Stomach (tissue), 9 donors: Measurements from ENCODE around the gene HERC6. TPM values are rescaled to one million over a fixed set of nuclear protein-coding genes. Genes with fewer than 3 reads are reported as not detected.
"Not testable (repeated sequence)": the region's sequence is repeated elsewhere in the genome, so short reads cannot be mapped to it uniquely, and the experiment has no call there.

Experiments
- DNase-seq, 2 donors: peaks; one replicate each; pipeline versions ENCODE4 v3.0.0 to v3.0.0-alpha.2; 2013 to 2019
- H3K27ac ChIP-seq, 5 donors: fragments of 200-600 bp in 4 of 5; sonication (generic) in 4 of 5; one replicate each; pipeline ENCODE4 v1.5.1; 2013 to 2019; ENCODE audit warnings: mild to moderate bottlenecking in 1 of 5, moderate library complexity in 1 of 5
- H3K27me3 ChIP-seq, 3 donors: fragments of 200-600 bp; sonication (generic); one replicate each; pipeline ENCODE4 v1.5.1; 2017 to 2019; ENCODE audit warnings: mixed run types in 1 of 3
- H3K36me3 ChIP-seq, 4 donors: fragments of 200-600 bp; sonication (generic); 1 replicate in 3 of 4; 2 replicates in 1 of 4; pipeline ENCODE4 v1.5.1; 2016 to 2019
- H3K4me1 ChIP-seq, 4 donors: fragments of 200-600 bp; sonication (generic); one replicate each; pipeline ENCODE4 v1.5.1; 2016 to 2019
- H3K4me3 ChIP-seq, 4 donors: fragments of 200-600 bp; sonication (generic) in 3 of 4; one replicate each; pipeline ENCODE4 v1.5.1; 2016 to 2019; ENCODE audit warnings: mild to moderate bottlenecking in 1 of 4
- H3K9me3 ChIP-seq, 4 donors: fragments of 200-600 bp; sonication (generic); one replicate each; pipeline ENCODE4 v1.5.1; 2016 to 2019
- CTCF ChIP-seq, 7 experiments: fragments of 450-650 bp in 4 of 7; fragments of 200-600 bp in 3 of 7; sonication (generic) in 3 of 7; IDR thresholded peaks; one replicate each; pipeline ENCODE4 v1.5.1; 2016 to 2019; ENCODE audit warnings: antibody characterized with exemption in 7 of 7, control low read depth in 2 of 7, mild to moderate bottlenecking in 1 of 7
- EP300 ChIP-seq: sonication (generic); formaldehyde crosslinking; IDR thresholded peaks from one replicate; pipeline ENCODE4 v1.6.1; 2017; ENCODE audit warnings: antibody characterized with exemption
- POLR2A ChIP-seq, 4 donors: fragments of 450-650 bp; IDR thresholded peaks; one replicate each; pipeline ENCODE4 v1.6.1; 2016; ENCODE audit warnings: antibody characterized with exemption in 4 of 4, control low read depth in 2 of 4, mild to moderate bottlenecking in 1 of 4, moderate library complexity in 1 of 4
- POLR2AphosphoS5 ChIP-seq, 3 donors: sonication (generic); formaldehyde crosslinking; IDR thresholded peaks; one replicate each; pipeline ENCODE4 v1.6.1; 2016; ENCODE audit warnings: antibody characterized with exemption in 3 of 3
- WGBS, 5 donors: extraction: QIAGEN DNeasy Blood & Tissue Kit in 3 of 5; methylation state at CpG; one replicate each; pipeline versions ENCODE4 v1.1.5 to v1.1.7; 2013 to 2018; 5-methylcytosine and 5-hydroxymethylcytosine counted together
- intact Hi-C: fragments of 100-400 bp; cut with DNase I; formaldehyde crosslinking; loops from one replicate; pipeline ENCODE4 v1.15.1; 2023; ENCODE audit warnings: low total_unique reads
- polyA plus RNA-seq, 3 donors: library from polyadenylated mRNA; stranded (reverse); fragments of 200-250 nt; gene quantifications; one replicate each; pipeline ENCODE4 v1.2.3, GENCODE V29; 2013
- total RNA-seq, 5 donors: library from RNA; depleted of rRNA; stranded (reverse); fragments of >200 nt; gene quantifications; one replicate each; pipeline versions ENCODE4 v1.1.0 to v1.2.3, GENCODE V29; 2014 to 2016
- donor health status: healthy with polysubstance abuse.
- donor health status: Bipolar disorder and iron deficiency.
- donor health status: healthy.

The HERC6 gene
- total and polyA plus RNA-seq, 8 donors = 0.58 to 18.7 (median 5.1) TPM

- H3K4me3 ChIP-seq = not testable (repeated sequence)
- WGBS, 5 donors = 85 to 88% (median 86%) methylated on average over 7 of the region's 7 CpGs
- intact Hi-C loops = loop anchor here (5.0 kb wide), 2 partner anchors 98 to 143 kb away; no protein-coding TSS in a partner anchor
Observed at GRCh38 chr4:88369180-88369812, 9.4 kb upstream of the HERC6 start.

GRCh38 chr4:88381123-88381522 lies 2.5 kb downstream of the HERC6 start:
- WGBS, 5 donors = 77 to 82% (median 78%) methylated on average over 4 of the region's 4 CpGs
- H3K9me3 ChIP-seq = no peaks in the 10 kb centered on the region
- peaks cover 0 to under 1% (median 0%) of the 10 kb centered on the region in 4 donors for H3K36me3 ChIP-seq
- no peaks in the 10 kb centered on the region for H3K27me3 ChIP-seq
- intact Hi-C loops = no loop called here
- no peak for TF ChIP-seq EP300
- TF ChIP-seq POLR2AphosphoS5 (IDR thresholded peaks at IDR 0.05) = no peak
- TF ChIP-seq CTCF (IDR thresholded peaks at IDR 0.05) = no peak
- TF ChIP-seq POLR2A (IDR thresholded peaks at IDR 0.05) = no peak
- peak overlapping the region in 1 of 5 donors; percentile 80 for H3K27ac ChIP-seq
- no peak overlapping the region for H3K4me3 ChIP-seq
- DNase-seq = no peak
- H3K4me1 ChIP-seq = peaks cover 0 to 6% (median 2%) of the 10 kb centered on the region in 4 donors

More at GRCh38 chr4:88369180-88369812, 9.4 kb upstream of the HERC6 start:
- DNase-seq = peak in 1 of 2 donors; percentile 68
- H3K27me3 ChIP-seq, H3K36me3 ChIP-seq, H3K27ac ChIP-seq, H3K9me3 ChIP-seq, H3K4me1 ChIP-seq: not testable (repeated sequence)
- peak in 5 of 7 experiments; percentile 37 to 63 (median 52) for TF ChIP-seq CTCF (IDR thresholded peaks at IDR 0.05)

- no peak for TF ChIP-seq CTCF (IDR thresholded peaks at IDR 0.05)
- TF ChIP-seq EP300 = no peak
- TF ChIP-seq POLR2A (IDR thresholded peaks at IDR 0.05) = no peak
- peak in 2 of 3 donors; percentile 7 to 31 for TF ChIP-seq POLR2AphosphoS5 (IDR thresholded peaks at IDR 0.05)
- Histone ChIP-seq H3K4me3 (no peak overlapping the region), H3K27ac (peak overlapping the region in 4 of 5 donors; percentile 4 to 80 (median 23)), H3K4me1 (peaks cover 0 to 6% (median 2%) of the 10 kb centered on the region in 4 donors), H3K36me3 (peaks cover 0 to 12% (median 5%) of the 10 kb centered on the region in 4 donors), H3K9me3 (no peaks in the 10 kb centered on the region), H3K27me3 (no peaks in the 10 kb centered on the region)
- DNase-seq = peak in 1 of 2 donors; percentile 20
- intact Hi-C loops = no loop called here
- WGBS, 5 donors = 6 to 14% (median 10%) methylated on average over 1 of the region's 1 CpG
Observed at GRCh38 chr4:88382621-88383020, 4.0 kb downstream of the HERC6 start.

GRCh38 chr4:88390128-88390527 lies 11.5 kb downstream of the HERC6 start:
- no peaks in the 10 kb centered on the region for H3K9me3 ChIP-seq
- H3K27ac ChIP-seq = no peak overlapping the region
- TF ChIP-seq POLR2AphosphoS5 (IDR thresholded peaks at IDR 0.05) (no peak), POLR2A (IDR thresholded peaks at IDR 0.05) (no peak), CTCF (IDR thresholded peaks at IDR 0.05) (no peak), EP300 (no peak)
- no peak for DNase-seq
- H3K4me3 ChIP-seq = no peak overlapping the region
- H3K27me3 ChIP-seq = no peaks in the 10 kb centered on the region
- no peaks in the 10 kb centered on the region for H3K4me1 ChIP-seq
- intact Hi-C loops = no loop called here
- WGBS, 5 donors = 94 to 100% (median 100%) methylated on average over 2 of the region's 2 CpGs
- H3K36me3 ChIP-seq = peaks cover 0 to 51% (median 41%) of the 10 kb centered on the region in 4 donors
